ENCODE results near the gene CRYBG3. TPM values are rescaled to one million over a fixed set of nuclear protein-coding genes. Genes with fewer than 3 reads are reported as not detected.
"Not testable (repeated sequence)": the region's sequence is repeated elsewhere in the genome, so short reads cannot be mapped to it uniquely, and the experiment has no call there.

The CRYBG3 gene
- polyA plus RNA-seq, 1 donor: 23.3 TPM

- no peak for DNase-seq (ENCODE audit: low read depth)
Measured at GRCh38 chr3:97896547-97896946, 74.7 kb downstream of the CRYBG3 start.

DNA sequence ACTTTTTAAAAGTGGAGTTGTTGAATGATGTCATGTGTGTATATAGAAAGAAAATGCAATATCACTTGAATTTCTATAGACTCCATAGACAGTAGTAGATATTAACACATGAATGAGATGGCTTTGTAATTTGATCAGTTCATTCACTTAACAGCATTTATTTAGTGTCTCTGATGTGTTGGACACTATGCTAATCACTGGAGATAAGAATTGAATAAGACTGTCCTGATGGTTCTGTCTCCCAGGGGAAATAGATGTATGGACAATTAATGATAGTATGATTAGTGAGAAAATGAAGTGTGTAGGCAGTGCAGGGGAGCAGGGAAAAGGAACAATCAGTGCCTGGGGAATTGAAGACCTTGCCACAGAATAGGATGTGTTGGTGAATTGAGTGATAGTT lies 77.5 kb downstream of the CRYBG3 start:
- DNase-seq (ENCODE audit: low read depth): no peak

DNA sequence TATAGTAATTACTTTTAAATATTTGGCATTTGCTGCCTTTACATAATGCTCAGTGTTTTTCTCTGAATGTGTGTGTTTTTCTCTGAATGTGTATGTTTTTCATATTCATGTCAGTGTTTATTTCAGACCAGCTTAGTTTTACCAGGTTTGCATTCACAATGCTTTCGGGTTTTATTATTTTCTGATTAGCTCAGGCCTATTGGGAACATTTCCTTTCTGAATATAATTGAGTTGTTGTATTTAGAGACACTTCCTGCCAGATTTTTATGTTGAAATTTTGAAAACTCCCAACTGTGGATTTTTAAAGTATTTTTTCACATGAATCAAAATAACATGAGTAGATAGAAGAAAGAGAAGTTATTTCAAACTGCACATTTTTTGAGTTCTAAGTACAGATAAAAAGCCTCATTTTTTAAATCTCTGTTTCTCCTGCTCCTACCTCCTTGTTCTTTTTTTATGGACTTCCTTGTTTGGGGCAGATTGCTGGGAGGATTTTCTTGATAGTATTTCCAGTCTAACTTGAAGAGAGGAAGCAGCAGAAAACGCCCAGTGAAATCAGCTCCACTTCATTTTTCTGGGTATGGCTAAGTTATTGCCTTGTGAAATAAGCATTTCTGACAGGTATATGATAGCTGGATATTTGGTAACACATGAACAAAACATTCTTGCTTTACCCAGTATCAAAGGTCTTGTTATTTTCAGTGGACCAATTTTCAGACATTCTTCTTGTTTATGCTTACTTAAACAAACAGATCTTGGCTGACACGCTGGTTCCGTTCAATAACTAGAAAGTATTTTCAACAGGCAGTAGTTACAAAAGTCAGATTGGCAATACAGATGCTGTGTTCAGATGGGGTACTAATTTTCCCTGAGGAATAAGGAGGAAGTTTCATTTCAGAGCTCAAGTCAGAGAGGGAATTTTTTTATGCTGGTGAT lies 79.8 kb downstream of the CRYBG3 start:
- no peak for DNase-seq (ENCODE audit: low read depth)

DNA sequence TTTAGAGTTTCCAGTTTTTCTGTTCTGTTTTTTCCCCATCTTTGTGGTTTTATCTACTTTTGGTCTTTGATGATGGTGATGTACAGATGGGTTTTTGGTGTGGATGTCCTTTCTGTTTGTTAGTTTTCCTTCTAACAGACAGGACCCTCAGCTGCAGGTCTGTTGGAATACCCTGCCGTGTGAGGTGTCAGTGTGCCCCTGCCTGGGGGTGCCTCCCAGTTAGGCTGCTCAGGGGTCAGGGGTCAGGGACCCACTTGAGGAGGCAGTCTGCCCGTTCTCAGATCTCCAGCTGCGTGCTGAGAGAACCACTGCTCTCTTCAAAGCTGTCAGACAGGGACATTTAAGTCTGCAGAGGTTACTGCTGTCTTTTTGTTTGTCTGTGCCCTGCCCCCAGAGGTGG lies 88.0 kb downstream of the CRYBG3 start:
- not testable (repeated sequence) for DNase-seq (ENCODE audit: low read depth)

DNA sequence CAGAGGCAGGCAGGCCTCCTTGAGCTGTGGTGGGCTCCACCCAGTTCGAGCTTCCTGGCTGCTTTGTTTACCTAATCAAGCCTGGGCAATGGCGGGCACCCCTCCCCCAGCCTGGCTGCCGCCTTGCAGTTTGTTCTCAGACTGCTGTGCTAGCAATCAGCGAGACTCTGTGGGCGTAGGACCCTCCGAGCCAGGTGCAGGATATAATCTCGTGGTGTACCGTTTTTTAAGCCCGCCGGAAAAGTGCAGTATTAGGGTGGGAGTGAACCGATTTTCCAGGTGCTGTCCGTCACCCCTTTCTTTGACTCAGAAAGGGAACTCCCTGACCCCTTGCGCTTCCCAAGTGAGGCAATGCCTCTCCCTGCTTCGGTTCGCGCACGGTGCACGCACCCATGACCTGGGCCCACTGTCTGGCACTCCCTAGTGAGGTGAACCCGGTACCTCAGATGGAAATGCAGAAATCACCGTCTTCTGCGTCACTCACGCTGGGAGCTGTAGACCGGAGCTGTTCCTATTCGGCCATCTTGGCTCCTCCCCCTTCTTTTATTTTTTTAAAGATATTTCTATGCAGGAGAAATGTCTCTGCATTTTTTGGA lies 88.5 kb downstream of the CRYBG3 start:
- DNase-seq (ENCODE audit: low read depth): not testable (repeated sequence)

DNA sequence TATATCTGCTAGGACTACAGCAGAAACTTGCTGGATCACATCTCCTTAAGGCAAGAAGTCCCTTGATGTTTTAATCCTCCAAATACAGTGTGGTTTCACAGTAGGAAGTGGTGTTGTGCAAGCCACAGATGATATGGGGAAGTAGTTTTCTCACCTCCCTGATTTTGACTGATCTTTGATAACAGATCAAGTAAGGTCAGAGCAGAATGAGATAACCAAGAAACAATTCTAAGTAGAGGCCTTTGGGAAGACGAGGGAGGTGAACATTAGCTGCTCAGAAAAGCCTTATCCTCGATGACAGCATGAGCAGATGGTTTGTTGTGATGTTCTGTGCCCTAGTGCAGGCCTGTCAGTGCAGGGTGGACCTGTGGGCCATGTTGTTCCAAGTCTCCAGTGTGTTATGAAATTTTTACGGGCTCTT lies 89.1 kb downstream of the CRYBG3 start:
- no peak for DNase-seq (ENCODE audit: low read depth)

GRCh38 chr3:97911459-97911858 lies 89.6 kb downstream of the CRYBG3 start:
- no peak for DNase-seq (ENCODE audit: low read depth)

- no peak for DNase-seq (ENCODE audit: low read depth)
Measured at GRCh38 chr3:97914388-97914787, 92.6 kb downstream of the CRYBG3 start.

DNA sequence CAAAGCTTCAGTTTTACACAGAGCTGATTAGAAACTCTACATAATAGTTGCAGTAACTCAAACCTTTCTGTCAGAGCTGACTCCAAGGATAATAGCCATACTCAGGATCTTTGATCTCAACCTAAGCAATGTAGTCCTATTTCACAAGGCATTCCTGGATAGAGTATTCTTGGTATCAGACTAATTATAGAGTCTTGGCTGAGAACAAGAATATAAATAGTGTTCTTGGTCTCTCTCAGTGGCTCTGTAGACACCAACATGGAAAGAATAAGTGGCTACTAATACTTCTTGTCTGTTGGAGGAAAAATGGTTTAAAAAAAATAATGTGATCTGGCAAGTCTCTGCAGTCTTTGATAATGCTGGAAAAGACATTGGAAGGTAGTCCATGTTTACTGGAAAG lies 94.8 kb downstream of the CRYBG3 start:
- DNase-seq (ENCODE audit: low read depth): no peak

DNA sequence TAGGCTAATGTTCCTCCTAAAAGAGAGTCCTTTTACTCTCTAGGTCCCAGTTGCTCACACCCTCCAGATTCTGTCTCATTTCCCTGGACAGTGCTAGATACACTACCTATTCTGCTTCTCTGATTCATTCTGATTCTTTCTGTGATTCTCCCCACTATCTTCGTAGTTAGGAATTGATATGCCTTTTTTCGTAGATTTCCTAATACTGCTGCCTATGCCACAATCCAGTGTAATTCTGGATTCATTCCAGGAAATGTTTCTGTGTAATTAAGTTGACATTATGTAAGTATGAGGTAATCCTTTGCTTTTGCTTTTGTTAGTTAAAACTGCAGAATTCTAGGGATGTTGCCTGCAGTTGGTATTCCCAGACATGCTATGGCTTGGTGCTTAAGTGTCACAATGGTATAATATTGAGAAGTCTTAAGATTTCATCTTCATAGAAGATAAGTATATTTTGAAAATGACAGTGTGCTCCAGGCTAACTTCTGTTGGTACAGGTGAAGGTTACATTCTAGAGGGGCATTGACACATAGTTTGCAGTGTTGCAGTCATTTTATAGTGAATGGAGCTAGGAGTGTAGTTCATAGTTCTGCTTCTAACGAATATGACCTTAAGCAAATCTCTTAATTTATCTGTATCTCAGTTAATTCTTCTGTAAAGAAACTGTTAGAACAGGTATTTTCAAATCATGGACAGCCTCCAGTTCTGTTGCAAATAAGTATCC lies 96.2 kb downstream of the CRYBG3 start:
- DNase-seq (ENCODE audit: low read depth): no peak

GRCh38 chr3:97927704-97928103 lies 105.9 kb downstream of the CRYBG3 start:
- DNase-seq (ENCODE audit: low read depth): no peak

DNA sequence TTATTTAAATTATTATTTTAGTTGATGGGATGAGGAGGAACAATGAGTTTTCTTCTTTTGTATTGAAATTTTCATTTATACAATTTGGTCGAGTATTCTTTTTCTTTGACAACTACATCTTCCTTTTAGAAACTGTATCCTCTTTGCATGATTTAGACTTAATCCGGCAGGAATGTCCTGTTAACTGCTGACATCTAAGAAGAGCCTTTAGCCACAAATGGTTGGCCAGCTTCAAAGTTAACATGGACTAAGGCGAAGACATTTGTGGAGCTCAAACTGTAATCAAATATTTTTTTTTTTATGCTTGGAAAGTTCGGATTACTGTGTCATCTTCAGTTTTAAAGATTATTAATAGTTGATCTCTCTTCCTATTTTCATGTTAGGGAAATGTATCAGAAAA lies 107.2 kb downstream of the CRYBG3 start:
- DNase-seq (ENCODE audit: low read depth): no peak

GRCh38 chr3:97930018-97930417 lies 108.2 kb downstream of the CRYBG3 start:
- no peak for DNase-seq (ENCODE audit: low read depth)

DNA sequence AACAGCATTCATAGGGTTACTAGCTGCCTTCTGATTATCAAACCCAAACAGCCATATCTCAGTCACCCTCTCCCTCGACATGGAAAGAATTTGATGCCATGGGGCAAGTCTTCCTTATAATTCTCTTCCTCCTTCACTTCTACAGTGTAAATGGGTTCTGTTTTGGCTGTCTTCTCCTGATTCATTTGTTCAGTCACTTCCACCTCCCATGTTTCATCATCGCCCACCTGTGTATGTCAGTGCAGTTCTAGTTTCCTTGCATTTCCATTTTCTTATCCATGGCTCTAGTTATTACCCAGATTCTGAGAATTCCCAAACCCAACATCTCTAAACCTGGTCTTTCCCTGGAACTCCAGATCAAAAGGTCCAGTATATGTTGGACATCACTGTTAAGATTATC lies 109.4 kb downstream of the CRYBG3 start:
- no peak for DNase-seq (ENCODE audit: low read depth)

- DNase-seq (ENCODE audit: low read depth): no peak
Measured at GRCh38 chr3:97932387-97932801, 110.6 kb downstream of the CRYBG3 start.

DNA sequence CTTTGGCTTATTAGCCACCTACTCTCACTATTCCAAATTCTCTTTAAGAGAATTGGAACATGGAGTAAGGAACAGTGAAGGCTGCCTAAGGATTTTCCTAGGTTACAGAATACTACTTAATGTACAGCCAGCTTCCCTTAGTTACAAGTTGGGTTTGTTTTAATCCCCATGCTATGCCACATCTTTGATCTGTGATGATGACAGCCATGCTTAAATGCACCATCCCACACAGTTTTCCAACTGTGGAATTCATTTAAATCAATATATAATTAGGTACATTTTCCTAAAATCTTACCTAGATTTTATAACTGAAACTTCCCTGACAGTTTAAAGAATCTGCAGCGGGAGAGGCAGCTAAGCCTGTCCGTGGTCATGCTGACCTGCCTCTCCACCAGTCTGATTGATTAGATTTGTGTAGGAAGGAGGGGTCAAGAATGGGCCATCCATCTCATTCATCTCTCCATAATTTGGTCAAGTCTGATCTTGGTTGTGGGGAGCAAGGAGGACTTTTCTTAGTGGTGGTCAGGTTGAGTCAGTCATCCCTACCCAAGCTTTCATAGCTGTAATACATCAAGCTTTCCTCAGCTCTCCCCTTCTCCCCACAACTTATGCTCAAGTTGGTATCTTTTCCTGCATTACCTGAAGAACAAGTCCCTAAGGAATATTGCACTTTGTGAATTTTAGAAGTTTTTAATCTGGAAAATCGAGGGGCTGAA lies 113.3 kb downstream of the CRYBG3 start:
- DNase-seq (ENCODE audit: low read depth): no peak

GRCh38 chr3:97935842-97936241 lies 114.0 kb downstream of the CRYBG3 start:
- DNase-seq (ENCODE audit: low read depth): no peak

DNA sequence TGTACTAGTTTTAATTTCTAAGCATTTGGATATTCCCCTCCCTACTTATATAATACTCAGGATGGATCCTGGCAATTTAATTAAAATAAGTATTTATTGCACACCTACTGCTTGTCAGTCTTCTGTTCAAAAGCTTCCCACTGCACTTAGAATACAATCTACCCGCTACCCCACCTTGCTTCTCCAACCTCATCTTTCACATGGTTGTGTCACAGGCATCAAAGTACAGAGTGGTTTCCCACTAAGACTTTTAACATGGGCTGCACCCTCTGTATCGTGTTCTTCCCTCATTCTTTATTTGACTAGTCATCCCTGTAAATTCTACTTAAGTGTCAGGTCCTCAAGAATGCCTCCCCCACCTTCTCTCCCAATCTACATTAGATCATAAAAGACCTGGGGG lies 115.4 kb downstream of the CRYBG3 start:
- DNase-seq (ENCODE audit: low read depth): no peak

GRCh38 chr3:97938444-97938843 lies 116.6 kb downstream of the CRYBG3 start:
- DNase-seq (ENCODE audit: low read depth): no peak

- DNase-seq (ENCODE audit: low read depth): no peak
Measured at GRCh38 chr3:97939401-97939800, 117.6 kb downstream of the CRYBG3 start.

DNA sequence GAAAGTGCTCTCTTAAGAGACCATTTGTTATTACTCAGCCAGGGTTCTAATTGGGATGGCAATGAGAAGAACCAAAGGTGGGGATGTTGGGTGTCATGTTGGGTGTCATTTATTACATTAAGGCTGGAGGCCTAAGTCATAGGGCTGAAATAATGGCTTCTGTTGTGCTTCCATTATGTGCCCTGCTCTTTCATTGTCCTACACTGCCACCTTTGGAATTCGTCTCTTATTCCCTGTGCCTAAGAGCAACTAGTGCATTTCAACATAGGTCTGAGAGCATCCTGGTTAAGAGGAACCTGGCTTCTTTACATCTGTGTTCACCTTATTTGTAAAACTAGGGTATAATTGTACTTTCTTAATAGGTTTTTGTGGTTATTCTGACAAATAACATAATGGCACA lies 118.2 kb downstream of the CRYBG3 start:
- DNase-seq (ENCODE audit: low read depth): no peak

All from forelimb muscle (tissue), 1 donor.